HCT116 (cell line): ENCODE results near the gene ADARB2. TPM values are rescaled to one million over a fixed set of nuclear protein-coding genes. Genes with fewer than 3 reads are reported as not detected.
A peak's percentile ranks its signal among the peaks of the same experiment; 100 is the strongest.

Experiments
- ATAC-seq: fragments of 200-7000 bp; cut with Tn5 transposase; 2 replicates; pipeline ENCODE4 v1.9.1; 2020; ENCODE audit warnings: mild to moderate bottlenecking, moderate library complexity
- BruUV-seq: library from RNA; stranded (reverse); fragments of 400-500 nt; replicated peaks from 2 replicates; lab custom pipeline; 2021; lab: Mats Ljungman, UMichigan
- CTCF ChIA-PET: fragments of 300-600 bp; sonication (Branson Sonifier 250); formaldehyde crosslinking; loops from one replicate; lab custom pipeline; 2021; ENCODE audit warnings: antibody characterized with exemption; lab: Charles Lee
- POLR2A ChIA-PET: fragments of 300-600, 350-600 bp; sonication (Branson Sonifier 250); formaldehyde crosslinking; loops from one replicate; lab custom pipeline; 2021; ENCODE audit warnings: antibody characterized with exemption; lab: Charles Lee
- RAD21 ChIA-PET, 2 experiments: fragments of 300-600 bp; sonication (Branson Sonifier 250); formaldehyde crosslinking; loops; one replicate each; lab custom pipeline; 2023; ENCODE audit warnings: low total read pairs in 2 of 2; ENCODE audit not compliant: uncharacterized antibody in 2 of 2, unreplicated experiment in 2 of 2, low non-redundant PET in 1 of 2; lab: Charles Lee
- DNase-seq: peaks from one replicate; pipeline ENCODE4 v3.0.0-alpha.2; 2010; ENCODE audit warnings: low read depth, low spot score
- H2AFZ ChIP-seq: fragments of 200-600 bp; shearing (Covaris generic), sonication (generic); 2 replicates; pipeline ENCODE4 v1.6.1; 2017; ENCODE audit warnings: low read depth, mixed run types, mixed read lengths, antibody characterized with exemption, low read length; ENCODE audit not compliant: poor library complexity, severe bottlenecking
- H3K27ac ChIP-seq: 2 replicates; pipeline ENCODE4 v1.5.1; 2012; ENCODE audit warnings: low read depth, low read length
- H3K27me3 ChIP-seq: fragments of 200-600 bp; sonication (generic); 2 replicates; pipeline ENCODE4 v1.6.1; 2016; ENCODE audit warnings: mixed run types, low read length, mixed read lengths; ENCODE audit not compliant: insufficient read depth
- H3K36me3 ChIP-seq, 2 experiments: fragments of 200-500 bp in 1 of 2; fragments of 200-600 bp in 1 of 2; sonication (Bioruptor generic) in 1 of 2; sonication (generic) in 1 of 2; 2 replicates each; pipeline versions ENCODE4 v1.5.1 to v1.6.1; 2014 to 2016; ENCODE audit warnings: low read length in 2 of 2, inconsistent platforms in 1 of 2, mixed read lengths in 1 of 2, mixed run types in 1 of 2; ENCODE audit not compliant: insufficient read depth in 2 of 2, control insufficient read depth in 1 of 2
- H3K4me1 ChIP-seq, 2 experiments: fragments of 200-600 bp in 1 of 2; sonication (generic) in 1 of 2; 2 replicates each; pipeline versions ENCODE4 v1.5.1 to v1.6.1; 2012 to 2017; ENCODE audit warnings: low read length in 2 of 2, inconsistent platforms in 1 of 2, mild to moderate bottlenecking in 1 of 2, mixed read lengths in 1 of 2, mixed run types in 1 of 2, moderate library complexity in 1 of 2; ENCODE audit not compliant: insufficient read depth in 2 of 2, control insufficient read depth in 1 of 2
- H3K4me2 ChIP-seq: fragments of 200-600 bp; sonication (generic); 2 replicates; pipeline ENCODE4 v1.6.1; 2017; ENCODE audit warnings: mixed run types, low read length, mixed read lengths
- H3K4me3 ChIP-seq, 2 experiments: fragments of 200-600 bp in 1 of 2; sonication (generic) in 1 of 2; replicated peaks in 1 of 2; 2 replicates each; pipeline ENCODE4 v1.5.1; 2011 to 2016; ENCODE audit warnings: low read length in 2 of 2, control low read depth in 1 of 2, low read depth in 1 of 2, mild to moderate bottlenecking in 1 of 2, mixed read lengths in 1 of 2, mixed run types in 1 of 2
- H3K79me2 ChIP-seq: fragments of 200-600 bp; sonication (generic); 2 replicates; pipeline ENCODE4 v1.6.1; 2017; ENCODE audit warnings: mild to moderate bottlenecking, mixed run types, low read length, moderate library complexity, mixed read lengths; ENCODE audit not compliant: insufficient read depth
- H3K9ac ChIP-seq: fragments of 200-600 bp; sonication (generic); 2 replicates; pipeline ENCODE4 v1.6.1; 2016; ENCODE audit warnings: low read length, mixed read lengths
- H3K9me2 ChIP-seq: fragments of 200-600 bp; sonication (generic), shearing (Covaris generic); 2 replicates; pipeline ENCODE4 v1.6.1; 2017; ENCODE audit warnings: mixed run types, mild to moderate bottlenecking, moderate library complexity; ENCODE audit not compliant: insufficient read depth
- H3K9me3 ChIP-seq, 2 experiments: fragments of 200-500 bp in 1 of 2; fragments of 200-600 bp in 1 of 2; sonication (Bioruptor generic) in 1 of 2; sonication (generic) in 1 of 2; 2 replicates each; pipeline ENCODE4 v1.6.1; 2014 to 2017; ENCODE audit warnings: low read length in 2 of 2, mixed read lengths in 2 of 2, inconsistent platforms in 1 of 2, low read depth in 1 of 2, mild to moderate bottlenecking in 1 of 2, mixed run types in 1 of 2, moderate library complexity in 1 of 2; ENCODE audit not compliant: control insufficient read depth in 1 of 2, insufficient read depth in 1 of 2
- H4K20me1 ChIP-seq: fragments of 200-600 bp; sonication (generic), shearing (Covaris generic); 2 replicates; pipeline ENCODE4 v1.6.1; 2017; ENCODE audit warnings: mixed run types, mild to moderate bottlenecking, moderate library complexity; ENCODE audit not compliant: insufficient read depth
- ATF3 ChIP-seq: IDR thresholded peaks from 2 replicates; pipeline ENCODE4 v1.6.1; 2012
- CEBPB ChIP-seq: IDR thresholded peaks from 2 replicates; pipeline ENCODE4 v1.6.1; 2012; ENCODE audit warnings: low read depth
- EGR1 ChIP-seq: IDR thresholded peaks from 2 replicates; pipeline ENCODE4 v1.6.1; 2012; ENCODE audit warnings: low read depth
- ELF1 ChIP-seq: IDR thresholded peaks from 2 replicates; pipeline ENCODE4 v1.6.1; 2012; ENCODE audit warnings: low read depth, borderline replicate concordance
- EZH2 ChIP-seq: fragments of 200-600 bp; sonication (generic); IDR thresholded peaks from 2 replicates; pipeline ENCODE4 v1.6.1; 2017; ENCODE audit warnings: antibody characterized with exemption, mixed run types
- JUND ChIP-seq: IDR thresholded peaks from 2 replicates; pipeline ENCODE4 v1.6.1; 2012
- MAX ChIP-seq: IDR thresholded peaks from 2 replicates; pipeline ENCODE4 v1.6.1; 2012
- POLR2A ChIP-seq: IDR thresholded peaks from 2 replicates; pipeline ENCODE4 v1.7.0; 2011; ENCODE audit warnings: borderline replicate concordance; ENCODE audit not compliant: insufficient read depth, insufficient read length; ENCODE audit errors: extremely low read depth
- POLR2AphosphoS5 ChIP-seq: IDR thresholded peaks from 2 replicates; pipeline ENCODE4 v1.6.1; 2011; ENCODE audit warnings: mild to moderate bottlenecking, low read depth, low read length, moderate library complexity
- RAD21 ChIP-seq: IDR thresholded peaks from 2 replicates; pipeline ENCODE4 v1.6.1; 2012; ENCODE audit warnings: low read depth, mild to moderate bottlenecking
- SIN3A ChIP-seq: IDR thresholded peaks from 2 replicates; pipeline ENCODE4 v1.6.1; 2012; ENCODE audit warnings: low read depth
- SP1 ChIP-seq: IDR thresholded peaks from 2 replicates; pipeline ENCODE4 v1.6.1; 2012; ENCODE audit warnings: low read depth
- SRF ChIP-seq: IDR thresholded peaks from 2 replicates; pipeline ENCODE4 v1.6.1; 2012; ENCODE audit warnings: low read depth
- ZBTB33 ChIP-seq: IDR thresholded peaks from 2 replicates; pipeline ENCODE4 v1.6.1; 2011; ENCODE audit warnings: mild to moderate bottlenecking, low read length, moderate library complexity; ENCODE audit not compliant: insufficient replicate concordance; ENCODE audit errors: extremely low read depth
- ZFX ChIP-seq: fragments of 450-650 bp; IDR thresholded peaks from 2 replicates; pipeline ENCODE4 v1.6.1; 2017
- ZNF274 ChIP-seq: fragments of 200-500 bp; sonication (Bioruptor generic); IDR thresholded peaks from 2 replicates; pipeline ENCODE4 v1.6.1; 2014; ENCODE audit warnings: mild to moderate bottlenecking, low read depth, low read length, inconsistent platforms
- intact Hi-C: fragments of 100-400 bp; cut with micrococcal nuclease; formaldehyde crosslinking; loops from 2 replicates; pipeline ENCODE4 v1.10.0; 2022
- total RNA-seq: library from RNA; stranded (reverse); gene quantifications from one replicate; pipeline ENCODE4 v1.2.1, GENCODE V29; 2021; ENCODE audit not compliant: unreplicated experiment

Gene ADARB2
- total RNA-seq, 1 experiment from 2014 or later: not detected

- no peak for TF ChIP-seq SIN3A
- TF ChIP-seq MAX: no peak
- no peak for TF ChIP-seq SP1
- TF ChIP-seq POLR2AphosphoS5: no peak
- TF ChIP-seq ATF3: no peak
- TF ChIP-seq SRF: no peak
These were observed 553.6 kb downstream of the ADARB2 start (continued) for GRCh38 chr10:1183701-1184100.

- no peak overlapping the region for H3K4me2 ChIP-seq
- peaks cover 32% of the 10 kb centered on the region for H3K27me3 ChIP-seq
- no peak for TF ChIP-seq ZNF274
- no peak for TF ChIP-seq CEBPB
- TF ChIP-seq SP1: no peak
- no peak overlapping the region for H3K4me3 ChIP-seq
- no peaks in the 10 kb centered on the region for H4K20me1 ChIP-seq
- 0 out of 2 replicates have a peak, but pooled peaks have one; percentile 20 for ATAC-seq
- ChIA-PET RAD21 (no interaction called here), CTCF (no interaction called here), POLR2A (no interaction called here)
- H3K36me3 ChIP-seq: no peaks in the 10 kb centered on the region
- BruUV-seq: no TSS peak
- no peaks in the 10 kb centered on the region for H3K4me1 ChIP-seq
- H2AFZ ChIP-seq: no peak overlapping the region
- intact Hi-C loops: no loop called here
- H3K9me2 ChIP-seq: no peaks in the 10 kb centered on the region
- H3K79me2 ChIP-seq: no peaks in the 10 kb centered on the region
- H3K9ac ChIP-seq: no peak overlapping the region
- no peaks in the 10 kb centered on the region for H3K9me3 ChIP-seq
- H3K27ac ChIP-seq: no peak overlapping the region
- DNase-seq: no peak
These were observed 554.3 kb downstream of the ADARB2 start for GRCh38 chr10:1183033-1183396.

- Histone ChIP-seq H2AFZ (no peak overlapping the region), H4K20me1 (no peaks in the 10 kb centered on the region), H3K4me3 (no peak overlapping the region), H3K79me2 (no peaks in the 10 kb centered on the region), H3K9me3 (no peaks in the 10 kb centered on the region), H3K27me3 (peaks cover 32% of the 10 kb centered on the region), H3K4me2 (no peak overlapping the region), H3K9me2 (no peaks in the 10 kb centered on the region), H3K9ac (no peak overlapping the region), H3K27ac (no peak overlapping the region), H3K4me1 (no peaks in the 10 kb centered on the region), H3K36me3 (no peaks in the 10 kb centered on the region)
- ChIA-PET POLR2A (no interaction called here), CTCF (no interaction called here), RAD21 (no interaction called here)
- ATAC-seq (no peak), DNase-seq (no peak)
- BruUV-seq: no TSS peak
- intact Hi-C loops: no loop called here
- TF ChIP-seq MAX: no peak
- no peak for TF ChIP-seq EGR1
- no peak for TF ChIP-seq SP1
- TF ChIP-seq ZFX: no peak
- no peak for TF ChIP-seq JUND
- no peak for TF ChIP-seq ELF1
- TF ChIP-seq ZBTB33: no peak
- no peak for TF ChIP-seq CEBPB
- no peak for TF ChIP-seq POLR2A
- TF ChIP-seq POLR2AphosphoS5: no peak
- TF ChIP-seq ZNF274: no peak
- TF ChIP-seq EZH2: no peak
- TF ChIP-seq ATF3: no peak
- no peak for TF ChIP-seq SRF
- no peak for TF ChIP-seq RAD21
These were observed 554.9 kb downstream of the ADARB2 start for GRCh38 chr10:1182280-1183032.
